Osteoblast (primary cell): ENCODE results near the gene COL18A1. TPM values are rescaled to one million over a fixed set of nuclear protein-coding genes. Genes with fewer than 3 reads are reported as not detected.

Source experiments
- DNase-seq: peaks from one replicate; pipeline ENCODE4 v3.0.0; 2011; ENCODE audit warnings: low spot score, mixed read lengths; ENCODE audit not compliant: insufficient read length; ENCODE audit errors: missing footprints
- H2AFZ ChIP-seq: 2 replicates; pipeline ENCODE4 v1.6.0; 2011; ENCODE audit warnings: mild to moderate bottlenecking, low read length
- H3K27ac ChIP-seq: 2 replicates; pipeline ENCODE4 v1.5.1; 2011; ENCODE audit warnings: mild to moderate bottlenecking, low read depth, low read length, moderate library complexity
- H3K27me3 ChIP-seq: 2 replicates; pipeline ENCODE4 v1.6.0; 2012; ENCODE audit warnings: mild to moderate bottlenecking, control low read depth, inconsistent platforms, low read length, moderate library complexity; ENCODE audit not compliant: insufficient read depth
- H3K36me3 ChIP-seq: 2 replicates; pipeline ENCODE4 v1.5.1; 2011; ENCODE audit warnings: mild to moderate bottlenecking, low read length, control low read depth, moderate library complexity; ENCODE audit not compliant: insufficient read depth
- H3K4me1 ChIP-seq: 2 replicates; pipeline ENCODE4 v1.5.1; 2011; ENCODE audit warnings: mild to moderate bottlenecking, low read length, control low read depth, moderate library complexity; ENCODE audit not compliant: insufficient read depth
- H3K4me2 ChIP-seq: 2 replicates; pipeline ENCODE4 v1.6.0; 2011; ENCODE audit warnings: mild to moderate bottlenecking, low read length; ENCODE audit not compliant: insufficient read depth
- H3K4me3 ChIP-seq: fragments of 200-600 bp; sonication (generic); 3 replicates; pipeline ENCODE4 v1.5.1; 2012; ENCODE audit warnings: mild to moderate bottlenecking, low read length, inconsistent platforms; ENCODE audit not compliant: insufficient read depth
- H3K79me2 ChIP-seq: 2 replicates; pipeline ENCODE4 v1.6.0; 2012; ENCODE audit warnings: mild to moderate bottlenecking, low read length, control low read depth, inconsistent platforms; ENCODE audit not compliant: insufficient read depth
- H3K9me3 ChIP-seq: 2 replicates; pipeline ENCODE4 v1.5.1; 2011; ENCODE audit warnings: low read depth, low read length, control low read depth
- H4K20me1 ChIP-seq: 2 replicates; pipeline ENCODE4 v1.6.0; 2012; ENCODE audit warnings: mild to moderate bottlenecking, low read length, control low read depth; ENCODE audit not compliant: insufficient read depth
- total RNA-seq: library from RNA; depleted of rRNA; stranded (reverse); fragments of >200 nt; gene quantifications from 2 replicates; pipeline ENCODE4 v1.2.3, GENCODE V29; 2012
- TF ChIP-seq, protein P1 (sequence below): IDR thresholded peaks from 2 replicates; pipeline ENCODE4 v1.5.1; 2011; ENCODE audit warnings: mild to moderate bottlenecking, low read depth, low read length, moderate library complexity; ENCODE audit errors: extremely low read depth

Gene COL18A1
- total RNA-seq, 1 donor = 8.3 TPM

DNA sequence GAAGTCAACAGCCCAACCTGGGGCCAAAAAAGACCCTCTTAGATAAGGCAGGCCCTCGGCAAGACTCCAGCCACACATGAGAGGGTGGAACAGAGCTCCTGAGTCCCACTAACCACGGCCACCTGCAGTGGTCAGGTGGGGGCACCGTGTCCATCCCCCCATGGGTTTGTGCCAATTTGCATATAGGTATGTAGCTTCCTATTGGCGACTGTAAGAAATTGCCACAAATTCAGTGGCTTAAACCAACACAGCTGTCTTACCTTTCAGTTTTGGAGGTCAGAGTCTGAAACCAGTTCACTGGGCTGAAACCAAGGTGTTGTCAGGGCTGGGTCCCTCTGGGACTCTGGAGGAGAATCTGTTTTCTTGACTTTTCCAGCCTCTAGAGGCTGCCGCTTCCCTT is 59.3 kb downstream of the COL18A1 start:
- Histone ChIP-seq H3K36me3 (no peaks in the 10 kb centered on the region), H3K27ac (no peak overlapping the region), H3K4me1 (peaks cover 16% of the 10 kb centered on the region), H3K4me3 (no peak overlapping the region), H4K20me1 (no peaks in the 10 kb centered on the region), H2AFZ (no peak overlapping the region), H3K4me2 (no peak overlapping the region), H3K79me2 (no peaks in the 10 kb centered on the region), H3K9me3 (no peaks in the 10 kb centered on the region), H3K27me3 (peaks cover 4% of the 10 kb centered on the region)
- no peak for DNase-seq
- TF ChIP-seq, protein P1, sequence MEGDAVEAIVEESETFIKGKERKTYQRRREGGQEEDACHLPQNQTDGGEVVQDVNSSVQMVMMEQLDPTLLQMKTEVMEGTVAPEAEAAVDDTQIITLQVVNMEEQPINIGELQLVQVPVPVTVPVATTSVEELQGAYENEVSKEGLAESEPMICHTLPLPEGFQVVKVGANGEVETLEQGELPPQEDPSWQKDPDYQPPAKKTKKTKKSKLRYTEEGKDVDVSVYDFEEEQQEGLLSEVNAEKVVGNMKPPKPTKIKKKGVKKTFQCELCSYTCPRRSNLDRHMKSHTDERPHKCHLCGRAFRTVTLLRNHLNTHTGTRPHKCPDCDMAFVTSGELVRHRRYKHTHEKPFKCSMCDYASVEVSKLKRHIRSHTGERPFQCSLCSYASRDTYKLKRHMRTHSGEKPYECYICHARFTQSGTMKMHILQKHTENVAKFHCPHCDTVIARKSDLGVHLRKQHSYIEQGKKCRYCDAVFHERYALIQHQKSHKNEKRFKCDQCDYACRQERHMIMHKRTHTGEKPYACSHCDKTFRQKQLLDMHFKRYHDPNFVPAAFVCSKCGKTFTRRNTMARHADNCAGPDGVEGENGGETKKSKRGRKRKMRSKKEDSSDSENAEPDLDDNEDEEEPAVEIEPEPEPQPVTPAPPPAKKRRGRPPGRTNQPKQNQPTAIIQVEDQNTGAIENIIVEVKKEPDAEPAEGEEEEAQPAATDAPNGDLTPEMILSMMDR = no peak

DNA sequence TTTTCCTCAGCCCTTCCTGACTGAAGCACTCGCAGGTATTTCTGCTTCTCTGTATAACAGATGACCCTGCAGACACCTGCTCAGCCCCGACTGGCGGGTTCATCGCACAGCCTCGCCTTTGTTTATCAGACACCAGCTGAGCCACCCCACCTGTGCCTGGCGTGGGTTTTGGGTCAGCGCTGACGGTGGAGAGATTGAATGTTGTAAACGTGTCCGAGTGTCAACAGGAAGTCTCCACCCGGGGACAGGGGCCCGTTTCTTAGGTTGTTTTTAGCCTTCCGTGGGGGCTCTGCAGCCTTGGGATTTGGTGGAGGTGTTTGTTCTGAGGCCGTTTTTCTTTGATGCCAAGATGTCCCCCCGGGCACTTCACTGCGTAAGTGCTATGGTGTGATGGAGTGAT is 60.1 kb downstream of the COL18A1 start:
- Histone ChIP-seq H3K79me2 (no peaks in the 10 kb centered on the region), H3K27me3 (peaks cover 4% of the 10 kb centered on the region), H3K4me1 (peaks cover 19% of the 10 kb centered on the region), H3K9me3 (no peaks in the 10 kb centered on the region), H3K4me3 (no peak overlapping the region), H4K20me1 (no peaks in the 10 kb centered on the region), H3K4me2 (no peak overlapping the region), H3K27ac (no peak overlapping the region), H2AFZ (no peak overlapping the region), H3K36me3 (no peaks in the 10 kb centered on the region)
- TF ChIP-seq, protein P1 = no peak
- DNase-seq = peak; percentile 13

DNA sequence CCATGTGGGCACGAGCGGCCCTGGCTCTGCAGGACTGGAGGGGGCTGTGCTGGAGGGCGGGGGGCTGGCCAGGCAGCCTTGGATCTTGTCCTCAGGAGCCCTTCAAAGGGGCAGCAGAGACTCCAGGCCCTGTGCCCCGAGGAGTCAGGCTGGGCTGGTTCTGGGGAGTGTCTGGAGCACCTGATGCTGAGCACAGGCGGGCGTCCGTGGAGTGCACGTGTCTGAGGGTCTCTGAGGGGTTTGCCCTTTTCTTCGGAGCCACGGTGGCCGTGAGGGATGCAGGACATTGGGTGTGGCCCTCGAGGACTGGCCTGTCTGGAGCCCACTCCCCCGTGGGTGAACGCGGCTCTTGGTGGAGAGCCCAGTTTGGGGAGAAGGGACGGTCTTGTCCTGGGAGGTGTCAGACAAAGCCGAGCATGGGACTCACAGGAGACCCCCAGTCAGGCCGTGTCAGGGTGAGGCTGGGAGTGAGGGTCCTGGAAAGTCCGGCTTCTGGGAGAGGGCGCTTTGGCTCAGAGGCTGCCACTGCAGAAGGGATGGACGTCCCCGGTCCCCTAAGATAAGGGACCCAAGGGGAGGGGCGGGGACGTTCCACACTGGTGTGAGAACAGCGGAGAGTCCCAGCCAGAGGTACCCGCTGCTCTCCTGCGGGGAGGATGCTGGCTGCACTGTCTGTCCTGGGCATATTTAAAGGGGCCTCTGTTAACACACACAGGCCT is 60.8 kb downstream of the COL18A1 start:
- H3K4me1 ChIP-seq = peaks cover 19% of the 10 kb centered on the region
- H3K4me2 ChIP-seq = no peak overlapping the region
- no peaks in the 10 kb centered on the region for H3K79me2 ChIP-seq
- no peak overlapping the region for H3K4me3 ChIP-seq
- TF ChIP-seq, protein P1 = no peak
- no peak overlapping the region for H3K27ac ChIP-seq
- H2AFZ ChIP-seq = no peak overlapping the region
- peaks cover 4% of the 10 kb centered on the region for H3K27me3 ChIP-seq
- no peaks in the 10 kb centered on the region for H4K20me1 ChIP-seq
- no peaks in the 10 kb centered on the region for H3K36me3 ChIP-seq
- no peaks in the 10 kb centered on the region for H3K9me3 ChIP-seq
- DNase-seq = peak; percentile 51

DNA sequence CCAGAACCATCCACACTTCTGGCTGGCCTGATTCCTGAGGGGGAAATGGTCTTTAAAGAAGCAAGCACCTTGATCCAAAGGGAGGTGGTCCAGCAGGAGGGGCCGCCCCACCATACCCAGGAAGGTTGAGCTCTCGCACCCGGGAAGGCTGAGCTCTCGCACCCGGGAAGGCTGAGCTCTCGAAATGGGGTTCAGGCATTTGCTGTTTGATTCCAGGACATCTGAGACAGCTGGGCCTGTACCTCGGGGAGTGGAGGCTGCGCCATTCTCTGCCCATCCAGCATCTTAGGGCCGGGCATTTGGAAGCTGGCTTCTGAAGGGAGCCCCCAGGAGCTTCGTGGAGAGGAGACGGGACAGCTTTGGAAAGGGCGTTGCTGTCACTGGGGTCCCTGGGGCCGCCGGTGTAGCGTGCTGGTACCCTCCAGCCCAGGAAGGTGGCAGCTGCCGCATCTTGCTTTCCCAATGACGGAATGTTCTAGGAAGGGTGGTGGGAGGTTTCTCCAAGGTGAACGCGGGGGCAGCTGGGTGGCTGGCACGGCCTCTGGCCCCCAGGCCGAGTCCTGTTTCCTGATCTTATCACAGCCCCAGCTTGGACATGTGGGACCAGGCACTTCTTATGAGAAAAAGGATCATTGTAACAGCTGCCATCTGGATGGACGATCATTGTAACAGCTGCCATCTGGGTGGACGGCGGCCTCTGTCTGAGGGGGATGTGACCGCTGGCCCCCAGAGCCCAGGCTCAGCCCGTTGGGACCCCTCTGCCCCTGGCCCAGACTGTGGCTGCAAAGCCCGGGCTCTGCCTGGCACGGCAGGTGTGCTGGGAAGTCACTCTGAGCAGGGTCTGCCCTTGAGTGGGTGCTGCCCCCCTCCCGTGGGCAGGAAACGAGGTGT is 61.6 kb downstream of the COL18A1 start:
- H3K4me3 ChIP-seq = no peak overlapping the region
- TF ChIP-seq, protein P1 = no peak
- H3K27ac ChIP-seq = no peak overlapping the region
- H3K4me1 ChIP-seq = peaks cover 20% of the 10 kb centered on the region
- no peaks in the 10 kb centered on the region for H3K36me3 ChIP-seq
- H3K27me3 ChIP-seq = peaks cover 4% of the 10 kb centered on the region
- DNase-seq = peak; percentile 56
- no peaks in the 10 kb centered on the region for H4K20me1 ChIP-seq
- no peak overlapping the region for H3K4me2 ChIP-seq
- H3K79me2 ChIP-seq = no peaks in the 10 kb centered on the region
- H2AFZ ChIP-seq = no peak overlapping the region
- H3K9me3 ChIP-seq = no peaks in the 10 kb centered on the region
